ENCODE data around the gene PRX. TPM values are rescaled to one million over a fixed set of nuclear protein-coding genes. Genes with fewer than 3 reads are reported as not detected.
A peak's percentile ranks its signal among the peaks of the same experiment; 100 is the strongest.

The PRX gene
- total and polyA plus RNA-seq, 9 of the 15 experiments (the other 6 are each of a cell fraction or from before 2014, with no cell fraction given): 0.65 to 3.5 (median 1.7) TPM; not detected in 2

DNA sequence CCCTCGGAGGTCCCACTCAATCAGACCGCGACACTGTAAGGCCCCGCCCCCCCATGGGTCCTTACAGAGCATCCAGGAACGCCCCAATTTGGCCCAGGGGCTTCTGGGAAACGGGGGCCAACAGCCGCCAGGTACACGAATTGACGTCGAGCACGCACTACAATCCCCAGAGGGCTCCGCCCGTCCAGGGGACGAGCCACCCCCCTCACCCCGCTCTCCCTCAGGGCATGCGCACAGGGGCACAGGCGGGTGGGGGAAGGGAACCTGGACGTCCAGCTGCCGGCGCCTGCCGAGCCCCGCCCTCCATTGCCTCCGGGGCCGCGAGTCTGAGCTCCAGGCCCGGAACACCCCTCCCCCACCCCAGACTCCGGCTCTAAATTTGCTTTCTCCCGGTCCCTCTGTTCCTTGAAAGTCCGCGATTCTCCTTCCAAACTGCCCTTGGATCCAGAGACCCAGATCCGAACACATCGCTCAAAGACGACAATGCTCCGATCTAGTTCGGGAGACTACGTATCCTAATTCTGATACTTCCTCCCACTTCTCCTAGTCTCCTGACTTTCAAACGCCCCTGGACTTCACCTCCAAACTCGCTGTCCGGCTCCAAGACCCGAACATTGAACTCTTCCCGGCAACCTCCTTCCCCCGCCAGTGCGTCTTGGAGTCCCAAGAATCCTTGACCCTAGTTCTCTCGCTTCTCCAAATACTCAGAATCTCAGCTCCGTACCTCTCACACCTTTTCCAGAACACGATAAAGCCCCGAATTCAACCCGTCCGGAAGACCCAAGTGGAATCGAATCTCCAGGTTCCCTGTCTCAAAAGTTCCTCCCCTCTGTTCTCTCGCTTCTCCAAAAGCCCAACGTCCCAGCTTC is 30.2 kb upstream of the PRX start (continued):
- TF ChIP-seq KHSRP (IDR thresholded peaks at IDR 0.05) (no peak), RBM39 (optimal IDR thresholded peaks at IDR 0.05; ENCODE audit: low read depth, low read length) (no peak), ZNF3 (CRISPR knock-in tag; IDR thresholded peaks at IDR 0.05) (no peak), ETS2 (tag; IDR thresholded peaks at IDR 0.05; ENCODE audit: borderline replicate concordance, poor library complexity, severe bottlenecking) (no peak), BRD4 (IDR thresholded peaks at IDR 0.05) (peak; percentile 79), CBX8 (IDR thresholded peaks at IDR 0.05; ENCODE audit: borderline replicate concordance, extremely low read depth, low read depth, low read length, poor library complexity, severe bottlenecking) (no peak), TAF9B (IDR thresholded peaks at IDR 0.05; ENCODE audit: partially characterized antibody) (no peak), ZNF668 (CRISPR knock-in tag; IDR thresholded peaks at IDR 0.05) (no peak), CHD4 (IDR thresholded peaks at IDR 0.05; ENCODE audit: insufficient read depth, insufficient replicate concordance, low read depth, low read length, poor library complexity, severe bottlenecking) (no peak)
- TF ChIP-seq, protein P1, sequence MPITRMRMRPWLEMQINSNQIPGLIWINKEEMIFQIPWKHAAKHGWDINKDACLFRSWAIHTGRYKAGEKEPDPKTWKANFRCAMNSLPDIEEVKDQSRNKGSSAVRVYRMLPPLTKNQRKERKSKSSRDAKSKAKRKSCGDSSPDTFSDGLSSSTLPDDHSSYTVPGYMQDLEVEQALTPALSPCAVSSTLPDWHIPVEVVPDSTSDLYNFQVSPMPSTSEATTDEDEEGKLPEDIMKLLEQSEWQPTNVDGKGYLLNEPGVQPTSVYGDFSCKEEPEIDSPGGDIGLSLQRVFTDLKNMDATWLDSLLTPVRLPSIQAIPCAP (CRISPR knock-in tag; IDR thresholded peaks at IDR 0.05; ENCODE audit: borderline replicate concordance): no peak
- TF ChIP-seq, protein P2, sequence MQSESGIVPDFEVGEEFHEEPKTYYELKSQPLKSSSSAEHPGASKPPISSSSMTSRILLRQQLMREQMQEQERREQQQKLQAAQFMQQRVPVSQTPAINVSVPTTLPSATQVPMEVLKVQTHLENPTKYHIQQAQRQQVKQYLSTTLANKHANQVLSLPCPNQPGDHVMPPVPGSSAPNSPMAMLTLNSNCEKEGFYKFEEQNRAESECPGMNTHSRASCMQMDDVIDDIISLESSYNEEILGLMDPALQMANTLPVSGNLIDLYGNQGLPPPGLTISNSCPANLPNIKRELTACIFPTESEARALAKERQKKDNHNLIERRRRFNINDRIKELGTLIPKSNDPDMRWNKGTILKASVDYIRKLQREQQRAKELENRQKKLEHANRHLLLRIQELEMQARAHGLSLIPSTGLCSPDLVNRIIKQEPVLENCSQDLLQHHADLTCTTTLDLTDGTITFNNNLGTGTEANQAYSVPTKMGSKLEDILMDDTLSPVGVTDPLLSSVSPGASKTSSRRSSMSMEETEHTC (IDR thresholded peaks at IDR 0.05): 0 out of 2 replicates have a peak, but pooled peaks have one; percentile 15
- TF ChIP-seq, protein P3, sequence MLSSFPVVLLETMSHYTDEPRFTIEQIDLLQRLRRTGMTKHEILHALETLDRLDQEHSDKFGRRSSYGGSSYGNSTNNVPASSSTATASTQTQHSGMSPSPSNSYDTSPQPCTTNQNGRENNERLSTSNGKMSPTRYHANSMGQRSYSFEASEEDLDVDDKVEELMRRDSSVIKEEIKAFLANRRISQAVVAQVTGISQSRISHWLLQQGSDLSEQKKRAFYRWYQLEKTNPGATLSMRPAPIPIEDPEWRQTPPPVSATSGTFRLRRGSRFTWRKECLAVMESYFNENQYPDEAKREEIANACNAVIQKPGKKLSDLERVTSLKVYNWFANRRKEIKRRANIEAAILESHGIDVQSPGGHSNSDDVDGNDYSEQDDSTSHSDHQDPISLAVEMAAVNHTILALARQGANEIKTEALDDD (IDR thresholded peaks at IDR 0.05): no peak
- TF ChIP-seq, protein P4, sequence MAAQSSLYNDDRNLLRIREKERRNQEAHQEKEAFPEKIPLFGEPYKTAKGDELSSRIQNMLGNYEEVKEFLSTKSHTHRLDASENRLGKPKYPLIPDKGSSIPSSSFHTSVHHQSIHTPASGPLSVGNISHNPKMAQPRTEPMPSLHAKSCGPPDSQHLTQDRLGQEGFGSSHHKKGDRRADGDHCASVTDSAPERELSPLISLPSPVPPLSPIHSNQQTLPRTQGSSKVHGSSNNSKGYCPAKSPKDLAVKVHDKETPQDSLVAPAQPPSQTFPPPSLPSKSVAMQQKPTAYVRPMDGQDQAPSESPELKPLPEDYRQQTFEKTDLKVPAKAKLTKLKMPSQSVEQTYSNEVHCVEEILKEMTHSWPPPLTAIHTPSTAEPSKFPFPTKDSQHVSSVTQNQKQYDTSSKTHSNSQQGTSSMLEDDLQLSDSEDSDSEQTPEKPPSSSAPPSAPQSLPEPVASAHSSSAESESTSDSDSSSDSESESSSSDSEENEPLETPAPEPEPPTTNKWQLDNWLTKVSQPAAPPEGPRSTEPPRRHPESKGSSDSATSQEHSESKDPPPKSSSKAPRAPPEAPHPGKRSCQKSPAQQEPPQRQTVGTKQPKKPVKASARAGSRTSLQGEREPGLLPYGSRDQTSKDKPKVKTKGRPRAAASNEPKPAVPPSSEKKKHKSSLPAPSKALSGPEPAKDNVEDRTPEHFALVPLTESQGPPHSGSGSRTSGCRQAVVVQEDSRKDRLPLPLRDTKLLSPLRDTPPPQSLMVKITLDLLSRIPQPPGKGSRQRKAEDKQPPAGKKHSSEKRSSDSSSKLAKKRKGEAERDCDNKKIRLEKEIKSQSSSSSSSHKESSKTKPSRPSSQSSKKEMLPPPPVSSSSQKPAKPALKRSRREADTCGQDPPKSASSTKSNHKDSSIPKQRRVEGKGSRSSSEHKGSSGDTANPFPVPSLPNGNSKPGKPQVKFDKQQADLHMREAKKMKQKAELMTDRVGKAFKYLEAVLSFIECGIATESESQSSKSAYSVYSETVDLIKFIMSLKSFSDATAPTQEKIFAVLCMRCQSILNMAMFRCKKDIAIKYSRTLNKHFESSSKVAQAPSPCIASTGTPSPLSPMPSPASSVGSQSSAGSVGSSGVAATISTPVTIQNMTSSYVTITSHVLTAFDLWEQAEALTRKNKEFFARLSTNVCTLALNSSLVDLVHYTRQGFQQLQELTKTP (IDR thresholded peaks at IDR 0.05; ENCODE audit: low read depth in 1 of 2, partially characterized antibody in 2 of 2): peak in 1 of 2 experiments; percentile 94
- TF ChIP-seq, protein P5, sequence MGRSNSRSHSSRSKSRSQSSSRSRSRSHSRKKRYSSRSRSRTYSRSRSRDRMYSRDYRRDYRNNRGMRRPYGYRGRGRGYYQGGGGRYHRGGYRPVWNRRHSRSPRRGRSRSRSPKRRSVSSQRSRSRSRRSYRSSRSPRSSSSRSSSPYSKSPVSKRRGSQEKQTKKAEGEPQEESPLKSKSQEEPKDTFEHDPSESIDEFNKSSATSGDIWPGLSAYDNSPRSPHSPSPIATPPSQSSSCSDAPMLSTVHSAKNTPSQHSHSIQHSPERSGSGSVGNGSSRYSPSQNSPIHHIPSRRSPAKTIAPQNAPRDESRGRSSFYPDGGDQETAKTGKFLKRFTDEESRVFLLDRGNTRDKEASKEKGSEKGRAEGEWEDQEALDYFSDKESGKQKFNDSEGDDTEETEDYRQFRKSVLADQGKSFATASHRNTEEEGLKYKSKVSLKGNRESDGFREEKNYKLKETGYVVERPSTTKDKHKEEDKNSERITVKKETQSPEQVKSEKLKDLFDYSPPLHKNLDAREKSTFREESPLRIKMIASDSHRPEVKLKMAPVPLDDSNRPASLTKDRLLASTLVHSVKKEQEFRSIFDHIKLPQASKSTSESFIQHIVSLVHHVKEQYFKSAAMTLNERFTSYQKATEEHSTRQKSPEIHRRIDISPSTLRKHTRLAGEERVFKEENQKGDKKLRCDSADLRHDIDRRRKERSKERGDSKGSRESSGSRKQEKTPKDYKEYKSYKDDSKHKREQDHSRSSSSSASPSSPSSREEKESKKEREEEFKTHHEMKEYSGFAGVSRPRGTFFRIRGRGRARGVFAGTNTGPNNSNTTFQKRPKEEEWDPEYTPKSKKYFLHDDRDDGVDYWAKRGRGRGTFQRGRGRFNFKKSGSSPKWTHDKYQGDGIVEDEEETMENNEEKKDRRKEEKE (IDR thresholded peaks at IDR 0.05; ENCODE audit: borderline replicate concordance in 1 of 2, control insufficient read depth in 1 of 2, low read depth in 2 of 2, low read length in 1 of 2): no peak
